Measurements from ENCODE around the gene ANGPTL8. TPM values are rescaled to one million over a fixed set of nuclear protein-coding genes. Genes with fewer than 3 reads are reported as not detected.

The ANGPTL8 gene
- total and polyA plus RNA-seq, 2 of the 13 experiments (the other 11 are each of a cell fraction or from before 2014, with no cell fraction given): 27.3 to 243 TPM

DNA sequence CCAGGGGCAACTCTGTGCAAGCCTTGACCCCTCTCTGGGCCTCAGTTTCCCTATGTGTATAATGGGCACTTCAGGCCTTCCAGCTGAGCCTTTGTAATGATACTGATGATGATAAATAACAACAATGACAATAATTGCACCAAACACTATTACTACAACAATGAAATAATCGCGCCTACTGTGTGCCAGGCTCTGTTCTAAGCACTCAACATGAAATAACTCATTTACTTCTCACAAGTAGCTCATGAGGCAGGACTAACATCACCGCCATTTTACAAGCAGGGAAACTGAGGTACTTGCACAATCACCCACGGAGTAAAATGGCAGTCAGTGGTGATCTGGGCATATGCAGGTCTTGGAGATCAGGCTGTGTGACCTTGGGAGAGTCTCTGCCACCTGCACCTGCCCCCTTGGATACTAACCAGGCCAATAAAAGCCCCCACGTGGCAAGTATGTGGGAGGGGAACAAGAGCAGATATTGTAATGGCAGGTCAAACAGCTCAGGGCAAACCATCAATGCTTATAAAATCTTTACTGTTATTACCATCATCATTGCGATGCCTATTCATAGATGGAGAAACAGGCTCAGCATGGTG, 540 bp upstream of the ANGPTL8 start:
- peaks cover 96% of the 10 kb centered on the region for H3K4me1 ChIP-seq (ENCODE audit: insufficient read depth, low read length)
- no peak overlapping the region for H2AFZ ChIP-seq (ENCODE audit: low read length)
- ChIA-PET POLR2A (interaction anchor here (0.8 to 1.6 kb wide), 4 partner anchors 100 to 136 kb away, joined by 3 to 4 read pairs (median 3); partner anchors contain the start of gene SWSAP1), CTCF (ENCODE audit: low intra/inter-chr PET ratio, low total read pairs) (no interaction called here)
- H3K9me3 ChIP-seq (ENCODE audit: low read length): no peaks in the 10 kb centered on the region
- peak overlapping the region; percentile 96 for H3K4me2 ChIP-seq (ENCODE audit: low read depth, low read length)
- no peak for ATAC-seq
- H4K20me1 ChIP-seq (ENCODE audit: insufficient read depth, low read length): no peaks in the 10 kb centered on the region; the same call in 1 of the 2 replicates
- TSS peak; percentile 51 for BruUV-seq (replicated peaks)
- peaks cover 10% of the 10 kb centered on the region for H3K79me2 ChIP-seq (ENCODE audit: insufficient read depth, low read length)
- FAIRE-seq: no peak
- no peak for DNase-seq (ENCODE audit: low spot score)
- WGBS (ENCODE audit: low lambda C conversion rate): 48% methylated on average over 6 of the region's 6 CpGs
- no peaks in the 10 kb centered on the region for H3K27me3 ChIP-seq (ENCODE audit: control insufficient read depth in 1 of 2, insufficient read depth in 2 of 2, low read length in 2 of 2)
- peak overlapping the region in 2 of 3 experiments; percentile 49 to 78; a peak in 4 of 6 replicates for H3K4me3 ChIP-seq (replicated peaks in 1 of 3; ENCODE audit: insufficient read depth in 1 of 3, low read depth in 2 of 3, low read length in 3 of 3)
- in situ Hi-C loops (cut with HindIII; ENCODE audit: extremely low pct_ligation_motif_present, low pct_unique_long_range_greater_than_20kb): no loop called here
- H3K9ac ChIP-seq (ENCODE audit: insufficient read depth, low read depth, low read length): peak overlapping the region; percentile 82
- intact Hi-C loops (cut with micrococcal nuclease; ENCODE audit: unreplicated experiment): loop anchor here (1.0 kb wide), 1 partner anchor 12 kb away; no protein-coding TSS in a partner anchor
- H3K27ac ChIP-seq (ENCODE audit: extremely low read length, insufficient read depth, low read length): peak overlapping the region; percentile 94
- no peaks in the 10 kb centered on the region; a peak in 2 of 5 replicates for H3K36me3 ChIP-seq (replicated peaks in 1 of 2; ENCODE audit: control insufficient read depth in 1 of 2, insufficient read depth in 2 of 2, low read length in 2 of 2)
- TF ChIP-seq CHD4 (IDR thresholded peaks at IDR 0.05; ENCODE audit: borderline replicate concordance, low read length): peak; percentile 52; the same call in 1 of the 2 replicates
- no peak for TF ChIP-seq ZC3H13 (CRISPR knock-in tag; IDR thresholded peaks at IDR 0.05)
- no peak for TF ChIP-seq ZFYVE20 (CRISPR knock-in tag; IDR thresholded peaks at IDR 0.05; ENCODE audit: borderline replicate concordance, low read depth)
- TF ChIP-seq, protein P1, sequence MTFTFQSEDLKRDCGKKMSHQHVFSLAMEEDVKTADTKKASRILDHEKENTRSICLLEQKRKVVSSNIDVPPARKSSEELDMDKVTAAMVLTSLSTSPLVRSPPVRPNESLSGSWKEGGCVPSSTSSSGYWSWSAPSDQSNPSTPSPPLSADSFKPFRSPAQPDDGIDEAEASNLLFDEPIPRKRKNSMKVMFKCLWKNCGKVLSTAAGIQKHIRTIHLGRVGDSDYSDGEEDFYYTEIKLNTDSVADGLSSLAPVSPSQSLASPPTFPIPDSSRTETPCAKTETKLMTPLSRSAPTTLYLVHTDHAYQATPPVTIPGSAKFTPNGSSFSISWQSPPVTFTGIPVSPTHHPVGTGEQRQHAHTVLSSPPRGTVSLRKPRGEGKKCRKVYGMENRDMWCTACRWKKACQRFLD (CRISPR knock-in tag; IDR thresholded peaks at IDR 0.05; ENCODE audit: borderline replicate concordance): no peak
- 0 out of 2 replicates have a peak, but pooled peaks have one; percentile 6 for TF ChIP-seq ZNF790 (CRISPR knock-in tag; IDR thresholded peaks at IDR 0.05; ENCODE audit: borderline replicate concordance)
- TF ChIP-seq ATF6 (CRISPR knock-in tag; conservative IDR thresholded peaks at IDR 0.05): no peak
- TF ChIP-seq, protein P2, sequence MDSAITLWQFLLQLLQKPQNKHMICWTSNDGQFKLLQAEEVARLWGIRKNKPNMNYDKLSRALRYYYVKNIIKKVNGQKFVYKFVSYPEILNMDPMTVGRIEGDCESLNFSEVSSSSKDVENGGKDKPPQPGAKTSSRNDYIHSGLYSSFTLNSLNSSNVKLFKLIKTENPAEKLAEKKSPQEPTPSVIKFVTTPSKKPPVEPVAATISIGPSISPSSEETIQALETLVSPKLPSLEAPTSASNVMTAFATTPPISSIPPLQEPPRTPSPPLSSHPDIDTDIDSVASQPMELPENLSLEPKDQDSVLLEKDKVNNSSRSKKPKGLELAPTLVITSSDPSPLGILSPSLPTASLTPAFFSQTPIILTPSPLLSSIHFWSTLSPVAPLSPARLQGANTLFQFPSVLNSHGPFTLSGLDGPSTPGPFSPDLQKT (CRISPR knock-in tag; IDR thresholded peaks at IDR 0.05; ENCODE audit: borderline replicate concordance): no peak
- peak; percentile 47; the same call in 1 of the 2 replicates for TF ChIP-seq KDM1A (CRISPR knock-in tag; IDR thresholded peaks at IDR 0.05)
- TF ChIP-seq ZNF878 (CRISPR knock-in tag; IDR thresholded peaks at IDR 0.05): no peak
- TF ChIP-seq FOXO4 (CRISPR knock-in tag; conservative IDR thresholded peaks at IDR 0.05): no peak
- peak; percentile 3; the same call in 1 of the 2 replicates for TF ChIP-seq ZNF564 (CRISPR knock-in tag; IDR thresholded peaks at IDR 0.05)
- no peak for TF ChIP-seq ZGPAT (CRISPR knock-in tag; IDR thresholded peaks at IDR 0.05)
- 0 out of 2 replicates have a peak, but pooled peaks have one; percentile 4 for TF ChIP-seq ZZZ3 (CRISPR knock-in tag; IDR thresholded peaks at IDR 0.05; ENCODE audit: borderline replicate concordance)
- TF ChIP-seq ZKSCAN1 (IDR thresholded peaks at IDR 0.05; ENCODE audit: low read length): peak; percentile 61; the same call in 1 of the 2 replicates

Measured in HepG2 (cell line).